GM23338 (cell line): ENCODE results near the gene ENPP1. TPM values are rescaled to one million over a fixed set of nuclear protein-coding genes. Genes with fewer than 3 reads are reported as not detected.

ENCODE experiments used
- ATAC-seq: fragments of 200-7000 bp; cut with Tn5 transposase; 3 replicates; pipeline ENCODE4 v1.9.1; 2020
- DNase-seq: peaks from one replicate; pipeline ENCODE4 v3.0.0-alpha.2; 2015; ENCODE audit warnings: low spot score
- H2AFZ ChIP-seq: fragments of 200-600 bp; sonication (generic); 2 replicates; pipeline ENCODE4 v1.8.0; 2016; ENCODE audit warnings: antibody characterized with exemption, mild to moderate bottlenecking, moderate library complexity
- H3F3A ChIP-seq: fragments of 200-600 bp; sonication (generic); replicated peaks from 2 replicates; pipeline ENCODE4 v1.8.0; 2017; ENCODE audit warnings: antibody characterized with exemption, mixed run types, low read depth
- H3K27ac ChIP-seq: fragments of 200-600 bp; sonication (generic); 2 replicates; pipeline ENCODE4 v1.6.1; 2016; ENCODE audit warnings: low read depth
- H3K27me3 ChIP-seq: fragments of 200-600 bp; sonication (generic); 2 replicates; pipeline ENCODE4 v1.8.0; 2016; ENCODE audit warnings: mild to moderate bottlenecking, mixed run types, moderate library complexity; ENCODE audit not compliant: insufficient read depth
- H3K36me3 ChIP-seq: fragments of 200-600 bp; sonication (generic); 2 replicates; pipeline ENCODE4 v1.8.0; 2016; ENCODE audit warnings: mild to moderate bottlenecking; ENCODE audit not compliant: insufficient read depth
- H3K4me1 ChIP-seq: fragments of 200-600 bp; sonication (generic); 2 replicates; pipeline ENCODE4 v1.8.0; 2016; ENCODE audit warnings: mild to moderate bottlenecking, moderate library complexity; ENCODE audit not compliant: insufficient read depth
- H3K4me2 ChIP-seq: fragments of 200-600 bp; sonication (generic); 2 replicates; pipeline ENCODE4 v1.7.1; 2017; ENCODE audit warnings: mixed run types
- H3K4me3 ChIP-seq: fragments of 200-600 bp; sonication (generic); 2 replicates; pipeline ENCODE4 v1.6.1; 2016; ENCODE audit warnings: mixed run types
- H3K79me2 ChIP-seq: fragments of 200-600 bp; sonication (generic); replicated peaks from 2 replicates; pipeline ENCODE4 v1.8.0; 2017; ENCODE audit warnings: mild to moderate bottlenecking; ENCODE audit not compliant: insufficient read depth
- H3K9me2 ChIP-seq: fragments of 200-600 bp; sonication (generic); 2 replicates; pipeline ENCODE4 v1.8.0; 2017; ENCODE audit not compliant: insufficient read depth
- H4K20me1 ChIP-seq: fragments of 200-600 bp; sonication (generic); replicated peaks from 2 replicates; pipeline ENCODE4 v1.8.0; 2017; ENCODE audit warnings: mild to moderate bottlenecking; ENCODE audit not compliant: insufficient read depth
- H3K27ac Mint-ChIP-seq: 2 replicates; pipeline ENCODE4 v1.8.0; 2020; ENCODE audit warnings: inconsistent platforms, mild to moderate bottlenecking, moderate library complexity, mixed read lengths
- H3K27me3 Mint-ChIP-seq: 3 replicates; pipeline ENCODE4 v1.8.0; 2022; ENCODE audit warnings: low read depth, mild to moderate bottlenecking, moderate library complexity, mixed read lengths, inconsistent platforms; ENCODE audit not compliant: insufficient read depth, poor library complexity
- H3K36me3 Mint-ChIP-seq: 3 replicates; pipeline ENCODE4 v1.8.0; 2021; ENCODE audit warnings: low read depth, mild to moderate bottlenecking, inconsistent platforms, moderate library complexity, mixed read lengths
- H3K4me1 Mint-ChIP-seq: 3 replicates; pipeline ENCODE4 v1.8.0; 2020; ENCODE audit warnings: mild to moderate bottlenecking, inconsistent platforms, mixed read lengths
- H3K4me3 Mint-ChIP-seq: 3 replicates; pipeline ENCODE4 v1.8.0; 2021; ENCODE audit warnings: moderate library complexity, mild to moderate bottlenecking, inconsistent platforms, mixed read lengths
- H3K9me3 Mint-ChIP-seq: 3 replicates; pipeline ENCODE4 v1.8.0; 2020; ENCODE audit warnings: moderate library complexity, mild to moderate bottlenecking, inconsistent platforms, mixed read lengths
- CREB1 ChIP-seq: fragments of 250-450 bp; sonication (Bioruptor Pico); IDR thresholded peaks from 2 replicates; pipeline ENCODE4 v1.5.0; 2020; ENCODE audit warnings: low read depth, mild to moderate bottlenecking, moderate library complexity
- CTCF ChIP-seq, 2 experiments: fragments of 200-600 bp in 1 of 2; sonication (generic) in 1 of 2; conservative IDR thresholded peaks; 2 replicates each; pipeline versions ENCODE4 v1.5.1 to v1.6.1; 2016 to 2017; ENCODE audit warnings: antibody characterized with exemption in 2 of 2, low read depth in 2 of 2, mild to moderate bottlenecking in 2 of 2, moderate library complexity in 1 of 2
- EZH2 ChIP-seq: fragments of 200-600 bp; sonication (generic); IDR thresholded peaks from one replicate; pipeline ENCODE4 v1.8.0; 2017; ENCODE audit warnings: antibody characterized with exemption, mild to moderate bottlenecking, low read depth; ENCODE audit not compliant: unreplicated experiment
- EZH2phosphoT487 ChIP-seq: fragments of 200-600 bp; sonication (generic); IDR thresholded peaks from one replicate; pipeline ENCODE4 v1.8.1; 2018; ENCODE audit warnings: antibody characterized with exemption; ENCODE audit not compliant: unreplicated experiment
- JUNB ChIP-seq: IDR thresholded peaks from one replicate; pipeline ENCODE4 v1.6.1; 2016; ENCODE audit warnings: antibody characterized with exemption; ENCODE audit not compliant: unreplicated experiment
- NANOG ChIP-seq: IDR thresholded peaks from 2 replicates; pipeline ENCODE4 v1.6.1; 2016; ENCODE audit warnings: antibody characterized with exemption, borderline replicate concordance
- POLR2AphosphoS5 ChIP-seq: IDR thresholded peaks from 2 replicates; pipeline ENCODE4 v1.6.1; 2016; ENCODE audit warnings: antibody characterized with exemption, low read depth
- REST ChIP-seq: IDR thresholded peaks from one replicate; pipeline ENCODE4 v1.6.1; 2018; ENCODE audit warnings: antibody characterized with exemption; ENCODE audit not compliant: unreplicated experiment
- STAT1 ChIP-seq: IDR thresholded peaks from one replicate; pipeline ENCODE4 v1.6.1; 2016; ENCODE audit warnings: antibody characterized with exemption; ENCODE audit not compliant: unreplicated experiment
- polyA plus RNA-seq: library from polyadenylated mRNA; unstranded; fragments of >200 nt; fragmentation: Nextera tagmentation; extraction: Ambion mirVana; gene quantifications from 2 replicates; pipeline ENCODE4 v1.2.1, GENCODE V29; 2016
- total RNA-seq: library from RNA; depleted of rRNA; stranded (reverse); fragments of >200 nt; shearing (Covaris generic); gene quantifications from 2 replicates; pipeline ENCODE4 v1.2.3, GENCODE V29; 2014

The ENPP1 gene
- total and polyA plus RNA-seq, 2 experiments from 2014 or later = 17.3 to 46.9 TPM

- ATAC-seq = peak; percentile 6; the same call in 1 of the 3 replicates
- H3K9me2 ChIP-seq = no peaks in the 10 kb centered on the region
- no peak overlapping the region for H3K4me3 ChIP-seq
- no peak overlapping the region for H3K4me2 ChIP-seq
- no peak for TF ChIP-seq NANOG
- TF ChIP-seq STAT1 = no peak
- TF ChIP-seq CTCF (conservative IDR thresholded peaks at IDR 0.05; ENCODE audit: low read depth in 2 of 2) = no peak
- no peak; the same call in none of the 2 replicates for TF ChIP-seq POLR2AphosphoS5
- peaks cover 14% of the 10 kb centered on the region; the same call in 1 of the 2 replicates for H4K20me1 ChIP-seq
- Mint-ChIP-seq H3K9me3 (peaks cover 52% of the 10 kb centered on the region), H3K4me1 (peaks cover 11% of the 10 kb centered on the region; the same call in 1 of the 3 replicates), H3K36me3 (peaks cover 68% of the 10 kb centered on the region), H3K27me3 (peaks cover 8% of the 10 kb centered on the region), H3K4me3 (no peak overlapping the region), H3K27ac (no peak overlapping the region)
- no peaks in the 10 kb centered on the region; the same call in 1 of the 2 replicates for H3K79me2 ChIP-seq
- H3F3A ChIP-seq = peaks cover 49% of the 10 kb centered on the region
- no peaks in the 10 kb centered on the region for H3K4me1 ChIP-seq
- no peak overlapping the region for H2AFZ ChIP-seq
- peaks cover 37% of the 10 kb centered on the region for H3K36me3 ChIP-seq
- H3K27ac ChIP-seq = 0 out of 2 replicates have a peak overlapping the region, but pooled peaks have one; percentile 35
- no peak for DNase-seq
- H3K27me3 ChIP-seq = no peaks in the 10 kb centered on the region
Observed at GRCh38 chr6:131917763-131918649, 110.2 kb downstream of the ENPP1 start.

GRCh38 chr6:131918650-131919355 lies 111.0 kb downstream of the ENPP1 start:
- H3K27me3 Mint-ChIP-seq = peaks cover 8% of the 10 kb centered on the region
- peak; percentile 9; the same call in 2 of the 3 replicates for ATAC-seq
- no peak for TF ChIP-seq JUNB
- TF ChIP-seq NANOG = no peak
- TF ChIP-seq REST = no peak
- TF ChIP-seq EZH2phosphoT487 = no peak
- no peak for TF ChIP-seq STAT1
- TF ChIP-seq EZH2 = no peak
- TF ChIP-seq POLR2AphosphoS5 = peak; percentile 77
- TF ChIP-seq CREB1 = no peak
- H3K4me3 Mint-ChIP-seq = no peak overlapping the region
- Histone ChIP-seq H3F3A (peaks cover 49% of the 10 kb centered on the region), H3K36me3 (peaks cover 31% of the 10 kb centered on the region), H3K27ac (no peak overlapping the region), H4K20me1 (peaks cover 11% of the 10 kb centered on the region; the same call in 1 of the 2 replicates), H3K4me2 (no peak overlapping the region), H3K4me1 (no peaks in the 10 kb centered on the region), H3K9me2 (no peaks in the 10 kb centered on the region), H3K4me3 (no peak overlapping the region), H2AFZ (no peak overlapping the region), H3K27me3 (no peaks in the 10 kb centered on the region), H3K79me2 (no peaks in the 10 kb centered on the region)
- peaks cover 52% of the 10 kb centered on the region for H3K9me3 Mint-ChIP-seq
- H3K36me3 Mint-ChIP-seq = peaks cover 60% of the 10 kb centered on the region
- no peak overlapping the region for H3K27ac Mint-ChIP-seq
- H3K4me1 Mint-ChIP-seq = peaks cover 11% of the 10 kb centered on the region; the same call in 1 of the 3 replicates
- no peak for DNase-seq
